PC-3 (cell line): ENCODE data around the gene SRD5A3. TPM values are rescaled to one million over a fixed set of nuclear protein-coding genes. Genes with fewer than 3 reads are reported as not detected.

ENCODE experiments used
- ATAC-seq: fragments of 200-7000 bp; cut with Tn5 transposase; 2 replicates; pipeline ENCODE4 v1.9.1; 2020; ENCODE audit warnings: mild to moderate bottlenecking, moderate library complexity
- BruUV-seq: library from RNA; stranded (reverse); fragments of 400-500 nt; replicated peaks from 2 replicates; lab custom pipeline; 2021; lab: Mats Ljungman, UMichigan
- CTCF ChIA-PET: fragments of 300-600 bp; sonication (Branson Sonifier 250); formaldehyde crosslinking; loops from one replicate; lab custom pipeline; 2022; ENCODE audit warnings: antibody characterized with exemption; lab: Charles Lee
- POLR2A ChIA-PET: fragments of 300-600 bp; sonication (Branson Sonifier 250); formaldehyde crosslinking; loops from one replicate; lab custom pipeline; 2022; ENCODE audit warnings: antibody characterized with exemption; ENCODE audit not compliant: unreplicated experiment; lab: Charles Lee
- DNase-seq: peaks from one replicate; pipeline ENCODE4 v3.0.0-alpha.2; 2015
- H2AFZ ChIP-seq: fragments of 300-600 bp; sonication (generic); 2 replicates; pipeline ENCODE4 v1.6.0; 2016; ENCODE audit warnings: antibody characterized with exemption, low read length
- H3F3A ChIP-seq: fragments of 300-600 bp; sonication (generic); one replicate; pipeline ENCODE4 v1.6.0; 2017; ENCODE audit warnings: antibody characterized with exemption, low read length, control low read depth, mild to moderate bottlenecking; ENCODE audit not compliant: unreplicated experiment
- H3K27ac ChIP-seq: fragments of 300-600 bp; sonication (generic); 2 replicates; pipeline ENCODE4 v1.5.1; 2016; ENCODE audit warnings: mild to moderate bottlenecking, low read length
- H3K27me3 ChIP-seq: fragments of 300-600 bp; sonication (generic); 2 replicates; pipeline ENCODE4 v1.6.1; 2016; ENCODE audit warnings: low read length, mixed read lengths
- H3K36me3 ChIP-seq: fragments of 300-600 bp; sonication (generic); 2 replicates; pipeline ENCODE4 v1.6.1; 2016; ENCODE audit warnings: low read depth, mixed run types, low read length, mixed read lengths
- H3K4me1 ChIP-seq: fragments of 300-600 bp; sonication (generic); 2 replicates; pipeline ENCODE4 v1.5.1; 2016; ENCODE audit warnings: low read length; ENCODE audit not compliant: insufficient read depth
- H3K4me2 ChIP-seq: fragments of 300-600 bp; sonication (generic); 2 replicates; pipeline ENCODE4 v1.6.0; 2016; ENCODE audit warnings: low read length
- H3K4me3 ChIP-seq: fragments of 300-600 bp; sonication (generic); 2 replicates; pipeline ENCODE4 v1.5.1; 2016; ENCODE audit warnings: mild to moderate bottlenecking, low read length, mixed read lengths
- H3K79me2 ChIP-seq: fragments of 300-600 bp; sonication (generic); 2 replicates; pipeline ENCODE4 v1.6.1; 2017; ENCODE audit warnings: low read length, mixed read lengths
- H3K9ac ChIP-seq: fragments of 300-600 bp; sonication (generic); 2 replicates; pipeline ENCODE4 v1.6.0; 2016; ENCODE audit warnings: mild to moderate bottlenecking, low read length
- H3K9me2 ChIP-seq: fragments of 300-600 bp; sonication (generic); replicated peaks from 2 replicates; pipeline ENCODE4 v1.6.1; 2016; ENCODE audit warnings: mixed run types, low read length, mixed read lengths
- H3K9me3 ChIP-seq: fragments of 300-600 bp; sonication (generic); 2 replicates; pipeline ENCODE4 v1.6.1; 2016; ENCODE audit warnings: low read length, mixed read lengths
- H4K20me1 ChIP-seq: fragments of 300-600 bp; sonication (generic); 2 replicates; pipeline ENCODE4 v1.6.1; 2016; ENCODE audit warnings: low read length, mixed read lengths
- EZH2 ChIP-seq: fragments of 300-600 bp; sonication (generic); IDR thresholded peaks from one replicate; pipeline ENCODE4 v1.6.1; 2017; ENCODE audit warnings: antibody characterized with exemption, mild to moderate bottlenecking, low read length; ENCODE audit not compliant: unreplicated experiment
- EZH2phosphoT487 ChIP-seq: fragments of 300-600 bp; sonication (generic); IDR thresholded peaks from 2 replicates; pipeline ENCODE4 v1.6.1; 2018; ENCODE audit warnings: mild to moderate bottlenecking, antibody characterized with exemption, low read length, borderline replicate concordance
- intact Hi-C: fragments of 100-400 bp; cut with micrococcal nuclease; formaldehyde crosslinking; loops from 2 replicates; pipeline ENCODE4 v1.9.0; 2023
- total RNA-seq: library from RNA; depleted of rRNA; stranded (reverse); fragments of >200 nt; gene quantifications from 2 replicates; pipeline ENCODE4 v1.2.3, GENCODE V29; 2014
- TF ChIP-seq, protein P1 (sequence below): fragments of 300-600 bp; sonication (generic); conservative IDR thresholded peaks from 2 replicates; pipeline ENCODE4 v1.5.1; 2017; ENCODE audit warnings: antibody characterized with exemption, low read depth, mild to moderate bottlenecking, low read length

The SRD5A3 gene
- total RNA-seq, 1 experiment from 2014 or later = 15.2 TPM

GRCh38 chr4:55382488-55383003 lies 36.5 kb downstream of the SRD5A3 start:
- DNase-seq (no peak), ATAC-seq (no peak)
- H3K4me1 ChIP-seq = peaks cover 32% of the 10 kb centered on the region
- no peaks in the 10 kb centered on the region for H3K27me3 ChIP-seq
- H4K20me1 ChIP-seq = no peaks in the 10 kb centered on the region
- no peak overlapping the region for H2AFZ ChIP-seq
- no peaks in the 10 kb centered on the region for H3F3A ChIP-seq
- no peak overlapping the region for H3K4me2 ChIP-seq
- BruUV-seq = no TSS peak
- ChIA-PET POLR2A (no interaction called here), CTCF (no interaction called here)
- no peaks in the 10 kb centered on the region for H3K9me2 ChIP-seq
- no peaks in the 10 kb centered on the region for H3K9me3 ChIP-seq
- H3K36me3 ChIP-seq = no peaks in the 10 kb centered on the region
- H3K9ac ChIP-seq = no peak overlapping the region
- no peak overlapping the region for H3K27ac ChIP-seq
- H3K79me2 ChIP-seq = no peaks in the 10 kb centered on the region
- no peak overlapping the region for H3K4me3 ChIP-seq
- intact Hi-C loops = no loop called here
- TF ChIP-seq EZH2phosphoT487 (no peak), EZH2 (no peak)
- TF ChIP-seq, protein P1, sequence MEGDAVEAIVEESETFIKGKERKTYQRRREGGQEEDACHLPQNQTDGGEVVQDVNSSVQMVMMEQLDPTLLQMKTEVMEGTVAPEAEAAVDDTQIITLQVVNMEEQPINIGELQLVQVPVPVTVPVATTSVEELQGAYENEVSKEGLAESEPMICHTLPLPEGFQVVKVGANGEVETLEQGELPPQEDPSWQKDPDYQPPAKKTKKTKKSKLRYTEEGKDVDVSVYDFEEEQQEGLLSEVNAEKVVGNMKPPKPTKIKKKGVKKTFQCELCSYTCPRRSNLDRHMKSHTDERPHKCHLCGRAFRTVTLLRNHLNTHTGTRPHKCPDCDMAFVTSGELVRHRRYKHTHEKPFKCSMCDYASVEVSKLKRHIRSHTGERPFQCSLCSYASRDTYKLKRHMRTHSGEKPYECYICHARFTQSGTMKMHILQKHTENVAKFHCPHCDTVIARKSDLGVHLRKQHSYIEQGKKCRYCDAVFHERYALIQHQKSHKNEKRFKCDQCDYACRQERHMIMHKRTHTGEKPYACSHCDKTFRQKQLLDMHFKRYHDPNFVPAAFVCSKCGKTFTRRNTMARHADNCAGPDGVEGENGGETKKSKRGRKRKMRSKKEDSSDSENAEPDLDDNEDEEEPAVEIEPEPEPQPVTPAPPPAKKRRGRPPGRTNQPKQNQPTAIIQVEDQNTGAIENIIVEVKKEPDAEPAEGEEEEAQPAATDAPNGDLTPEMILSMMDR = no peak

GRCh38 chr4:55385201-55385649 lies 39.2 kb downstream of the SRD5A3 start:
- no peaks in the 10 kb centered on the region for H4K20me1 ChIP-seq
- ATAC-seq (peak; percentile 64), DNase-seq (peak; percentile 49)
- no peak overlapping the region for H3K27ac ChIP-seq
- no peak overlapping the region for H2AFZ ChIP-seq
- H3F3A ChIP-seq = no peaks in the 10 kb centered on the region
- H3K27me3 ChIP-seq = no peaks in the 10 kb centered on the region
- CTCF ChIA-PET = no interaction called here
- no peaks in the 10 kb centered on the region for H3K9me2 ChIP-seq
- TF ChIP-seq EZH2 = no peak
- TF ChIP-seq, protein P1 = no peak
- TF ChIP-seq EZH2phosphoT487 = no peak
- H3K36me3 ChIP-seq = no peaks in the 10 kb centered on the region
- no peaks in the 10 kb centered on the region for H3K9me3 ChIP-seq
- BruUV-seq = no TSS peak
- intact Hi-C loops = no loop called here
- no peaks in the 10 kb centered on the region for H3K79me2 ChIP-seq
- peak overlapping the region; percentile 6; the same call in 1 of the 2 replicates for H3K4me2 ChIP-seq
- peaks cover 14% of the 10 kb centered on the region for H3K4me1 ChIP-seq
- POLR2A ChIA-PET = no interaction called here
- H3K9ac ChIP-seq = no peak overlapping the region
- no peak overlapping the region for H3K4me3 ChIP-seq

- Histone ChIP-seq H3K9me3 (no peaks in the 10 kb centered on the region), H3K4me1 (peaks cover 12% of the 10 kb centered on the region), H3K9ac (no peak overlapping the region), H3K27me3 (no peaks in the 10 kb centered on the region), H3K9me2 (no peaks in the 10 kb centered on the region), H2AFZ (no peak overlapping the region), H4K20me1 (no peaks in the 10 kb centered on the region), H3K27ac (no peak overlapping the region), H3F3A (no peaks in the 10 kb centered on the region), H3K4me3 (no peak overlapping the region), H3K36me3 (no peaks in the 10 kb centered on the region), H3K79me2 (no peaks in the 10 kb centered on the region), H3K4me2 (no peak overlapping the region)
- DNase-seq = peak; percentile 56
- TF ChIP-seq, protein P1 = no peak
- no peak for TF ChIP-seq EZH2
- no peak for TF ChIP-seq EZH2phosphoT487
- peak; percentile 87 for ATAC-seq
- ChIA-PET CTCF (no interaction called here), POLR2A (interaction anchor here (0.7 kb wide), 1 partner anchor 43 kb away, joined by 6 read pairs; no protein-coding TSS in a partner anchor)
- BruUV-seq = no TSS peak
- intact Hi-C loops = no loop called here
Measured at GRCh38 chr4:55386073-55386472, 40.0 kb downstream of the SRD5A3 start.
